Fibroblast of skin of back (primary cell): ENCODE measurements around the gene PTH2.
"Not testable (repeated sequence)": the region's sequence is repeated elsewhere in the genome, so short reads cannot be mapped to it uniquely, and the experiment has no call there.

Source experiments
- DNase-seq: peaks from one replicate; pipeline ENCODE4 v3.0.0-alpha.2; 2013

PTH2 gene

DNA sequence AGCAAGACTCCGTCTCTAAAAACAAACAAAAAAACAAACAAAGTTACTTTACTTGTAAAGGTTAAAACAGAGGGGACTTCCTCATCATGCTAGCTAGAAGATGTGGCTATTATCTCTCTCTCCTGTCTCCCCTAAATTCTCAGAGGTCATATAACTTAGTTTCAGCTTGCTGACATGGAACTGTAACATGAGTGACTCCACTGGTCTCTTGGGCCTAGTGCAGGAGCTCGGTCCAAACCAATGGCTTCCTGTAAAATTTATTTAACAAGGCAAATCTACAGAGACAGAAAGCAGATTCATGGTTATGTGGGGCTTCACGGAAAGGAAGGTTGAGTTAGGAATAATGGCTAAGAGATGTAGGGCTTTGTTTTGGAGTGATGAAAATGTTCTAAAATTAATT, 44.7 kb downstream of the PTH2 start:
- no peak for DNase-seq

GRCh38 chr19:49374665-49375434, 48.4 kb downstream of the PTH2 start:
- no peak for DNase-seq

GRCh38 chr19:49373174-49373573, 50.1 kb downstream of the PTH2 start:
- not testable (repeated sequence) for DNase-seq
